Measurements from ENCODE around the gene GPX8.

GPX8 gene

GRCh38 chr5:55188656-55189540 lies 28.9 kb downstream of the GPX8 start:
- no peak overlapping the region for H2AK5ac ChIP-seq (ENCODE audit: low read length)
- H3K27ac ChIP-seq (ENCODE audit: low read depth, low read length) = no peak overlapping the region
- no peak overlapping the region for H3K23ac ChIP-seq (ENCODE audit: low read length)
- H2BK15ac ChIP-seq (replicated peaks; ENCODE audit: low read depth) = no peak overlapping the region
- H3K27me3 ChIP-seq (ENCODE audit: insufficient read depth, low read length, poor library complexity) = no peaks in the 10 kb centered on the region
- no peak overlapping the region for H4K5ac ChIP-seq (ENCODE audit: low read length)
- H3K4me3 ChIP-seq (ENCODE audit: low read length) = no peak overlapping the region
- H2BK5ac ChIP-seq (ENCODE audit: low read length) = no peak overlapping the region
- no CpG with 5 or more reads among the region's 6 CpGs for WGBS (ENCODE audit: extremely low coverage, insufficient coverage, low lambda C conversion rate)
- H2BK120ac ChIP-seq (ENCODE audit: low read depth, low read length) = no peak overlapping the region
- H3K56ac ChIP-seq (ENCODE audit: low read length) = no peak overlapping the region
- H3K4ac ChIP-seq (ENCODE audit: low read depth, low read length) = no peak overlapping the region
- H3K36me3 ChIP-seq (ENCODE audit: control insufficient read depth, insufficient read depth, low read length) = no peaks in the 10 kb centered on the region
- no peaks in the 10 kb centered on the region for H3K4me1 ChIP-seq (ENCODE audit: control insufficient read depth, low read depth, low read length)
- no peaks in the 10 kb centered on the region for H3K79me2 ChIP-seq (ENCODE audit: control insufficient read depth, insufficient read depth, low read length)
- H3K4me2 ChIP-seq (ENCODE audit: low read length) = no peak overlapping the region
- no peak overlapping the region for H4K8ac ChIP-seq (ENCODE audit: low read depth, low read length)
- no peak for DNase-seq
- no peak overlapping the region for H3K18ac ChIP-seq (ENCODE audit: low read length)
- no peak overlapping the region for H3K9ac ChIP-seq (ENCODE audit: low read length)
- H3K79me1 ChIP-seq (ENCODE audit: low read length) = no peaks in the 10 kb centered on the region

GRCh38 chr5:55191165-55191564 lies 31.2 kb downstream of the GPX8 start:
- Histone ChIP-seq H3K56ac (ENCODE audit: low read length) (no peak overlapping the region), H3K79me2 (ENCODE audit: control insufficient read depth, insufficient read depth, low read length) (no peaks in the 10 kb centered on the region), H3K4me1 (ENCODE audit: control insufficient read depth, low read depth, low read length) (no peaks in the 10 kb centered on the region), H3K9ac (ENCODE audit: low read length) (no peak overlapping the region), H4K5ac (ENCODE audit: low read length) (no peak overlapping the region), H3K79me1 (ENCODE audit: low read length) (no peaks in the 10 kb centered on the region), H3K36me3 (ENCODE audit: control insufficient read depth, insufficient read depth, low read length) (no peaks in the 10 kb centered on the region), H3K27me3 (ENCODE audit: insufficient read depth, low read length, poor library complexity) (no peaks in the 10 kb centered on the region), H3K4me3 (ENCODE audit: low read length) (no peak overlapping the region), H3K18ac (ENCODE audit: low read length) (no peak overlapping the region), H2BK120ac (ENCODE audit: low read depth, low read length) (no peak overlapping the region), H4K8ac (ENCODE audit: low read depth, low read length) (no peak overlapping the region), H3K27ac (ENCODE audit: low read depth, low read length) (no peak overlapping the region), H2BK15ac (replicated peaks; ENCODE audit: low read depth) (no peak overlapping the region), H3K23ac (ENCODE audit: low read length) (no peak overlapping the region), H2AK5ac (ENCODE audit: low read length) (no peak overlapping the region), H2BK5ac (ENCODE audit: low read length) (no peak overlapping the region), H3K4ac (ENCODE audit: low read depth, low read length) (no peak overlapping the region), H3K4me2 (ENCODE audit: low read length) (no peak overlapping the region)
- no peak for DNase-seq
- no CpG with 5 or more reads among the region's 2 CpGs for WGBS (ENCODE audit: extremely low coverage, insufficient coverage, low lambda C conversion rate)

- no peaks in the 10 kb centered on the region for H3K27me3 ChIP-seq (ENCODE audit: insufficient read depth, low read length, poor library complexity)
- H3K27ac ChIP-seq (ENCODE audit: low read depth, low read length) = no peak overlapping the region
Observed at GRCh38 chr5:55205001-55205400, 45.0 kb downstream of the GPX8 start.

GRCh38 chr5:55211184-55211874 lies 51.4 kb downstream of the GPX8 start:
- H2AK5ac ChIP-seq (ENCODE audit: low read length) = no peak overlapping the region
- WGBS (ENCODE audit: extremely low coverage, insufficient coverage, low lambda C conversion rate) = no CpG with 5 or more reads among the region's 2 CpGs

More at GRCh38 chr5:55205001-55205400, 45.0 kb downstream of the GPX8 start:
- Histone ChIP-seq H3K4me2 (ENCODE audit: low read length) (no peak overlapping the region), H3K36me3 (ENCODE audit: control insufficient read depth, insufficient read depth, low read length) (no peaks in the 10 kb centered on the region), H2BK120ac (ENCODE audit: low read depth, low read length) (no peak overlapping the region), H2BK15ac (replicated peaks; ENCODE audit: low read depth) (no peak overlapping the region), H2BK5ac (ENCODE audit: low read length) (no peak overlapping the region), H2AK5ac (ENCODE audit: low read length) (no peak overlapping the region), H3K79me1 (ENCODE audit: low read length) (no peaks in the 10 kb centered on the region), H3K23ac (ENCODE audit: low read length) (no peak overlapping the region), H3K4me3 (ENCODE audit: low read length) (no peak overlapping the region), H4K5ac (ENCODE audit: low read length) (no peak overlapping the region), H3K79me2 (ENCODE audit: control insufficient read depth, insufficient read depth, low read length) (no peaks in the 10 kb centered on the region), H4K8ac (ENCODE audit: low read depth, low read length) (no peak overlapping the region), H3K4me1 (ENCODE audit: control insufficient read depth, low read depth, low read length) (no peaks in the 10 kb centered on the region), H3K9ac (ENCODE audit: low read length) (no peak overlapping the region), H3K4ac (ENCODE audit: low read depth, low read length) (no peak overlapping the region), H3K18ac (ENCODE audit: low read length) (no peak overlapping the region), H3K56ac (ENCODE audit: low read length) (no peak overlapping the region)
- no peak for DNase-seq
- WGBS (ENCODE audit: extremely low coverage, insufficient coverage, low lambda C conversion rate) = no CpG with 5 or more reads among the region's 2 CpGs

More at GRCh38 chr5:55211184-55211874, 51.4 kb downstream of the GPX8 start:
- no peak for DNase-seq
- Histone ChIP-seq H3K79me1 (ENCODE audit: low read length) (no peaks in the 10 kb centered on the region), H3K27me3 (ENCODE audit: insufficient read depth, low read length, poor library complexity) (no peaks in the 10 kb centered on the region), H3K4me2 (ENCODE audit: low read length) (no peak overlapping the region), H3K4me3 (ENCODE audit: low read length) (no peak overlapping the region), H3K27ac (ENCODE audit: low read depth, low read length) (no peak overlapping the region), H3K36me3 (ENCODE audit: control insufficient read depth, insufficient read depth, low read length) (no peaks in the 10 kb centered on the region), H4K8ac (ENCODE audit: low read depth, low read length) (no peak overlapping the region), H3K23ac (ENCODE audit: low read length) (no peak overlapping the region), H3K56ac (ENCODE audit: low read length) (no peak overlapping the region), H3K4me1 (ENCODE audit: control insufficient read depth, low read depth, low read length) (no peaks in the 10 kb centered on the region), H2BK120ac (ENCODE audit: low read depth, low read length) (no peak overlapping the region), H2BK5ac (ENCODE audit: low read length) (no peak overlapping the region), H2BK15ac (replicated peaks; ENCODE audit: low read depth) (no peak overlapping the region), H3K4ac (ENCODE audit: low read depth, low read length) (no peak overlapping the region), H3K18ac (ENCODE audit: low read length) (no peak overlapping the region), H3K79me2 (ENCODE audit: control insufficient read depth, insufficient read depth, low read length) (no peaks in the 10 kb centered on the region), H4K5ac (ENCODE audit: low read length) (no peak overlapping the region), H3K9ac (ENCODE audit: low read length) (no peak overlapping the region)

Small RNA genes within 50 kb of the gene (small RNA-seq; reads per million reads assigned to genes)
- gene MIR449A (ENCODE audit: insufficient read depth) (3.0 reads per million, percentile 46 among the genes with 10 or more reads in this experiment), gene MIR449B (ENCODE audit: insufficient read depth) (1.8 reads per million, percentile 8 among the genes with 10 or more reads in this experiment), gene MIR449C (ENCODE audit: insufficient read depth) (20.2 reads per million, percentile 91 among the genes with 10 or more reads in this experiment)
